PC-3 (cell line): ENCODE data around the gene FIP1L1.

Experiments used
- EZH2 ChIP-seq: fragments of 300-600 bp; sonication (generic); IDR thresholded peaks from one replicate; pipeline ENCODE4 v1.6.1; 2017; ENCODE audit warnings: antibody characterized with exemption, mild to moderate bottlenecking, low read length; ENCODE audit not compliant: unreplicated experiment
- EZH2phosphoT487 ChIP-seq: fragments of 300-600 bp; sonication (generic); IDR thresholded peaks from 2 replicates; pipeline ENCODE4 v1.6.1; 2018; ENCODE audit warnings: mild to moderate bottlenecking, antibody characterized with exemption, low read length, borderline replicate concordance
- TF ChIP-seq, protein P1 (sequence below): fragments of 300-600 bp; sonication (generic); conservative IDR thresholded peaks from 2 replicates; pipeline ENCODE4 v1.5.1; 2017; ENCODE audit warnings: antibody characterized with exemption, low read depth, mild to moderate bottlenecking, low read length

DNA sequence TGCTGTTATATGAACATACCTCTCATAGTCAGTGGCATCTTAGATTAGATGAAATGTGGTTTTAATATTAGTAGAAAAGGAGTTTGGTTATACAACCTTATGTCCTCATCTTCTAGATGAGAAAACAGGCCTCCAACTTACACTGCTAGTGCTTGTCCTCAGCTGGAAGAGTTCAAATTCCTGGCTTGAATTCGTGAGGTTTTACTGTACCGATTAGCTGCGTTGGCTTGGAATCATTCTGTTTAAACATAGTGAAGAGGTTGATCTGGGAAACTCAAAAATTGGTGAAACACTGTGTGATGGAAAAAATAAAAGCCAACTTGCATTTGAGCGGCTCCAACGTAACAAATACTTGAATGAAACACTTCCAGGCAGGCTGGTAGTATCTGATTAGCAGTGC is 132.9 kb downstream of the FIP1L1 start:
- TF ChIP-seq, protein P1, sequence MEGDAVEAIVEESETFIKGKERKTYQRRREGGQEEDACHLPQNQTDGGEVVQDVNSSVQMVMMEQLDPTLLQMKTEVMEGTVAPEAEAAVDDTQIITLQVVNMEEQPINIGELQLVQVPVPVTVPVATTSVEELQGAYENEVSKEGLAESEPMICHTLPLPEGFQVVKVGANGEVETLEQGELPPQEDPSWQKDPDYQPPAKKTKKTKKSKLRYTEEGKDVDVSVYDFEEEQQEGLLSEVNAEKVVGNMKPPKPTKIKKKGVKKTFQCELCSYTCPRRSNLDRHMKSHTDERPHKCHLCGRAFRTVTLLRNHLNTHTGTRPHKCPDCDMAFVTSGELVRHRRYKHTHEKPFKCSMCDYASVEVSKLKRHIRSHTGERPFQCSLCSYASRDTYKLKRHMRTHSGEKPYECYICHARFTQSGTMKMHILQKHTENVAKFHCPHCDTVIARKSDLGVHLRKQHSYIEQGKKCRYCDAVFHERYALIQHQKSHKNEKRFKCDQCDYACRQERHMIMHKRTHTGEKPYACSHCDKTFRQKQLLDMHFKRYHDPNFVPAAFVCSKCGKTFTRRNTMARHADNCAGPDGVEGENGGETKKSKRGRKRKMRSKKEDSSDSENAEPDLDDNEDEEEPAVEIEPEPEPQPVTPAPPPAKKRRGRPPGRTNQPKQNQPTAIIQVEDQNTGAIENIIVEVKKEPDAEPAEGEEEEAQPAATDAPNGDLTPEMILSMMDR: no peak
- no peak for TF ChIP-seq EZH2
- no peak for TF ChIP-seq EZH2phosphoT487
